Heart right ventricle (tissue), 16 donors: ENCODE data around the gene TRABD2A. TPM values are rescaled to one million over a fixed set of nuclear protein-coding genes. Genes with fewer than 3 reads are reported as not detected.
A peak's percentile ranks its signal among the peaks of the same experiment; 100 is the strongest.
"Not testable (repeated sequence)": the region's sequence is repeated elsewhere in the genome, so short reads cannot be mapped to it uniquely, and the experiment has no call there.

Experiments
- ATAC-seq, 8 donors: fragments of 200-7000 bp; cut with Tn5 transposase; one replicate each; pipeline ENCODE4 v1.9.1; 2020; ENCODE audit warnings: mild to moderate bottlenecking in 8 of 8, moderate library complexity in 8 of 8, moderate number of reproducible peaks in 1 of 8
- DNase-seq, 2 donors: peaks; one replicate each; pipeline ENCODE4 v3.0.0-alpha.2; 2020
- H3K27ac ChIP-seq, 10 donors: fragments of 200-600 bp; sonication (generic) in 2 of 10; one replicate each; pipeline versions ENCODE4 v1.5.0 to v1.8.0; 2020 to 2022; ENCODE audit warnings: mild to moderate bottlenecking in 3 of 10
- H3K27me3 ChIP-seq, 7 donors: fragments of 200-600 bp; one replicate each; pipeline ENCODE4 v1.8.0; 2021 to 2022; ENCODE audit warnings: mild to moderate bottlenecking in 2 of 7
- H3K36me3 ChIP-seq, 9 donors: fragments of 200-600 bp; sonication (generic) in 1 of 9; one replicate each; pipeline versions ENCODE4 v1.5.0 to v1.8.0; 2020 to 2022; ENCODE audit warnings: mild to moderate bottlenecking in 2 of 9
- H3K4me1 ChIP-seq, 9 donors: fragments of 200-600 bp; sonication (generic) in 1 of 9; one replicate each; pipeline versions ENCODE4 v1.5.0 to v1.8.0; 2020 to 2022; ENCODE audit warnings: mild to moderate bottlenecking in 4 of 9
- H3K4me3 ChIP-seq, 10 donors: fragments of 200-600 bp; sonication (generic) in 2 of 10; one replicate each; pipeline versions ENCODE4 v1.5.0 to v1.8.0; 2020 to 2022; ENCODE audit warnings: mild to moderate bottlenecking in 7 of 10, moderate library complexity in 2 of 10
- H3K9me3 ChIP-seq, 11 donors: fragments of 200-600 bp in 10 of 11; sonication (generic) in 2 of 11; one replicate each; pipeline versions ENCODE4 v1.5.0 to v1.8.0; 2013 to 2022; ENCODE audit warnings: mild to moderate bottlenecking in 2 of 11, control low read depth in 1 of 11, moderate library complexity in 1 of 11
- CTCF ChIP-seq, 9 donors: fragments of 200-600 bp; sonication (generic) in 2 of 9; IDR thresholded peaks; one replicate each; pipeline versions ENCODE4 v1.5.0 to v1.8.0; 2021 to 2022; ENCODE audit warnings: antibody characterized with exemption in 9 of 9, mild to moderate bottlenecking in 5 of 9, moderate library complexity in 1 of 9
- WGBS, 2 donors: extraction: QIAGEN DNeasy Blood & Tissue Kit; methylation state at CpG; one replicate each; pipeline ENCODE4 v1.1.7; 2013; ENCODE audit warnings: inconsistent platforms in 1 of 2; 5-methylcytosine and 5-hydroxymethylcytosine counted together
- intact Hi-C, 10 donors: fragments of 100-400 bp; cut with DNase I; formaldehyde crosslinking; loops; one replicate each; pipeline versions ENCODE4 v1.11.1 to v1.14.2; 2022
- polyA plus RNA-seq, 2 donors: library from polyadenylated mRNA; stranded (reverse); fragments of 200-250 nt; gene quantifications; one replicate each; pipeline ENCODE4 v1.2.3, GENCODE V29; 2013
- total RNA-seq, 10 donors: library from RNA; stranded (reverse); fragmentation: NEBNext Ultra II Directional in 3 of 10; extraction: Animal tissue kit (Norgen Biotek cat#: 25700) in 3 of 10; gene quantifications; one replicate each; pipeline versions ENCODE4 v1.2.1 to v1.2.4, GENCODE V29; 2021 to 2023
- donor health status: Arrhythmogenic right ventricular cardiomyopathy.
- donor health status: ischemic (EF 13 %, LVEDD 7.1; RV severe dilation, severe dysfunction).
- donor health status: healthy with polysubstance abuse.
- donor health status: DM: no; HTN: yes; CAD: no.
- donor health status: DM: no; HTN: no; CAD: no.
- donor health status: ischemic (EF 25% LVEDD 6.9; RV normal size, moderate dysfunction).
- donor health status: ischemic (EF 25% LVEDD 5.7; RV mildly dilated, moderate dysfunction).
- donor health status: healthy.
- donor health status: DM: yes; HTN: yes; CAD: no.
- donor health status: Ischemic cardiomyopathy.
- donor health status: ischemic (EF 35%, LVEDD 5.7; RV mildly dilated, moderate dysfunction).
- donor health status: nonischemic (EF 11% LVEDD 7.7; RV severe dilation, severe dysfunction).
- donor health status: DM: yes; HTN: yes; CAD: no.
- donor health status: PGD.
- donor health status: ischemic (EF 29% LVEDD 5.4; RV normal size, mild dysfunction).
- donor health status: nonischemic (EF 23%, LVEDD 6.1; RV moderate dilation, normal function).

TRABD2A gene
- total and polyA plus RNA-seq, 12 donors: 0.34 to 2.0 (median 0.68) TPM

DNA sequence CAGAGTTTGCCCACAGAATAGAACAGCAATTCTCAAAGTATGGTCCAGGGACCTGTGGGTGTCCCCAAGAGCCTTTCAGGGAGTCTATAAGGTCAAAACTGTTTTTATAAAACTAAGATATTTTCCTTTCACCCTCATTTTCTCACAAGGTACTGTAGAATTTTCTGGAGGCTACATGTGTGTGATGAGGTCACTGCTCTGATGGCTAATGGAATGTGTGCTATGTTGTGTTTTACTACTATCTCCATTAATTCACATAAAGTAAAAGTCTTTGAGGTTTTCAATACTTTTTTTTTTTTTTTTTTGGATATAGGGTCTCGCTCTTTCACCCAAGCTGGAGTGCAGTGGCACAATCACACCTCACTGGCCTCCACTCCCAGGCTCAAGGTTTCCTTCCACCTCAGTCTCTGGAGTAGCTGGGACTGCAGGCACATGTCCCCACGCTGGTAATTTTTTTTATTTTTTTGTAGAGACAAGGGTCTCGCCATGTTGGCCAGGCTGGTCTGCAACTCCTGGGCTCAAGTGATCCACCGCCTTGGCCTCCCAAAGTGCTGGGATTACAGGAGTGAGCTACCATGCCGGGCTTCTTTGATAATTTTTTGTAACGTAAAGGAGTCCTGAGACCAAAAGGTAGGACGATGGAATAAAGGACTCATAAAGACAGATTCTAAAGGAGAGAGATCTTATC, 1.8 kb downstream of the TRABD2A start:
- ATAC-seq (no peak), DNase-seq (no peak)
- Histone ChIP-seq H3K4me3 (peak overlapping the region in 2 of 10 donors; percentile 62 to 66), H3K9me3 (no peaks in the 10 kb centered on the region), H3K27ac (no peak overlapping the region), H3K36me3 (no peaks in the 10 kb centered on the region), H3K4me1 (peaks cover 8 to 30% (median 20%) of the 10 kb centered on the region in 9 donors), H3K27me3 (peaks cover 5 to 55% (median 26%) of the 10 kb centered on the region in 7 donors)
- intact Hi-C loops: loop anchor here in 1 of 10 donors (5.0 kb wide), 1 partner anchor 387 kb away; no protein-coding TSS in a partner anchor
- WGBS, 2 donors: 72 to 75% methylated on average over 7 of the region's 7 CpGs
- no peak for TF ChIP-seq CTCF (IDR thresholded peaks at IDR 0.05)

DNA sequence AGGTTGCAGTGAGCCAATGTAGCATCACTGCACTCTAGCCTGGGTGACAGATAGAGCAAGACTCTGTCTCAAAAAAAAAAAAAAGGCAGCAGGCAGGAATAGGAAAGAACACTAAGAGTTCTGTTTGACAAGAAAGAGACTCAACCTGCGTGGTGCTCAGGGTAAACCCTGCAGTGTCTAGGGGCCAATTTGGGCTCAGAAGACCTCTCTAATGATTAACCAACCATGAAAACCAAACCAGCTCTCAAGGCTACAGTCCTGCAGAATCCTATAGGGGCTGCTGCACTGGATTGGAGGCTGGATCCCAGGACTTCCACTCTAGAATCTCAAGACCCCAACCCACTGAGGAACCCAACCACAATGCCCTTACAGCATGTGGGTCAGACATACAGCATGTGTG, 2.4 kb downstream of the TRABD2A start:
- Histone ChIP-seq H3K4me3 (no peak overlapping the region), H3K4me1 (peaks cover 8 to 30% (median 20%) of the 10 kb centered on the region in 9 donors), H3K36me3 (no peaks in the 10 kb centered on the region), H3K27me3 (peaks cover 5 to 54% (median 26%) of the 10 kb centered on the region in 7 donors), H3K27ac (no peak overlapping the region), H3K9me3 (no peaks in the 10 kb centered on the region)
- no peak for TF ChIP-seq CTCF (IDR thresholded peaks at IDR 0.05)
- no peak for DNase-seq
- intact Hi-C loops: loop anchor here in 1 of 10 donors (5.0 kb wide), 1 partner anchor 386 kb away; no protein-coding TSS in a partner anchor
- 89 to 95% methylated on average over 1 of the region's 1 CpG for WGBS, 2 donors
- ATAC-seq: no peak

GRCh38 chr2:84876369-84876768, 4.5 kb downstream of the TRABD2A start:
- H3K36me3 ChIP-seq: no peaks in the 10 kb centered on the region
- no peak overlapping the region for H3K27ac ChIP-seq
- H3K27me3 ChIP-seq: peaks cover 5 to 39% (median 24%) of the 10 kb centered on the region in 7 donors
- H3K4me1 ChIP-seq: peaks cover 8 to 21% (median 16%) of the 10 kb centered on the region in 9 donors
- 91 to 93% methylated on average over 3 of the region's 3 CpGs for WGBS, 2 donors
- H3K9me3 ChIP-seq: no peaks in the 10 kb centered on the region
- no peak for DNase-seq
- ATAC-seq: no peak
- no peak for TF ChIP-seq CTCF (IDR thresholded peaks at IDR 0.05)
- intact Hi-C loops: loop anchor here in 1 of 10 donors (5.0 kb wide), 1 partner anchor 384 kb away; no protein-coding TSS in a partner anchor
- no peak overlapping the region for H3K4me3 ChIP-seq

DNA sequence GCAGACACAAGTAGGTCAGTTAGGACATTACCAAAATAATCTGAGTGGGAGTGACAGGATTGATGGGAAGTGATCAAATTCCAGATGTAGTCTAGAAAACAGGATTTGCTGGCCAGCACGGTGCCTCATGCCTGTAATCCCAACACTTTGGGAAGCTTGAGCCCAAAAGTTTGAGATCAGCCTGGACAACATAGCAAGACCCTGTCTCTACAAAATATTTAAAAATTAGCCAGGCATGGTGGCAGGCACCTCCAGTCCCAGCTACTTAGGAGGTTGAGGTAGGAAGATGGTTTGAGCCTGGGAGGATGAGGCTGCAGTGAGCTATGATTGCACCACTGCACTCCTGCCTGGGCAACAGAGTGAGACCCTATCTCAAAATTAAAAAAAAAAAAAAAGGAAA, 5.3 kb downstream of the TRABD2A start:
- not testable (repeated sequence) for H3K36me3 ChIP-seq, ATAC-seq, DNase-seq, H3K27ac ChIP-seq, H3K9me3 ChIP-seq, H3K4me3 ChIP-seq
- intact Hi-C loops: loop anchor here in 1 of 10 donors (5.0 kb wide), 1 partner anchor 383 kb away; no protein-coding TSS in a partner anchor
- WGBS, 2 donors: 83 to 92% methylated on average over 1 of the region's 1 CpG
- H3K4me1 ChIP-seq: peaks cover 7 to 14% (median 12%) of the 10 kb centered on the region in 9 donors
- peaks cover 1 to 31% (median 19%) of the 10 kb centered on the region in 7 donors for H3K27me3 ChIP-seq

DNA sequence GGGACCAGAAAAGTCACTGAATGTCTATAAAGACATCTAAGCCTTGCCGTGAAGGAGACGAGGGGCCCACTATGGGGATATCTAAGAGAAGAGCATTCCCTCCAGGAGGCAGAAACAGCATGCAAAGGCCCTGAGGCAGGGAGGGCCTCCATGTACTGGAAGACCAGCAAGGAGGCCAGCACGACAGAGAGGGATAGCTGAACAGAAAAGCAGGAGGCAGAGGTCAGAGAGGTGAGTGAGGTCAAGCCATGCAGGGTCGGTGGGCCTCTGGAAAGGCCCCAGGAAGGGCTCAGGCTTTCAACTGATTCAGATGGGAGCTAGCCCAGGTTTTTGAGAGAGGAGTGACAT, 5.7 kb downstream of the TRABD2A start:
- 74 to 80% methylated on average over 4 of the region's 4 CpGs for WGBS, 2 donors
- intact Hi-C loops: loop anchor here in 1 of 10 donors (5.0 kb wide), 1 partner anchor 383 kb away; no protein-coding TSS in a partner anchor
- H3K36me3 ChIP-seq: no peaks in the 10 kb centered on the region
- H3K27me3 ChIP-seq: peaks cover 0 to 27% (median 16%) of the 10 kb centered on the region in 7 donors
- H3K4me3 ChIP-seq: no peak overlapping the region
- DNase-seq: no peak
- no peak overlapping the region for H3K27ac ChIP-seq
- H3K4me1 ChIP-seq: peaks cover 2 to 10% (median 8%) of the 10 kb centered on the region in 9 donors
- no peaks in the 10 kb centered on the region for H3K9me3 ChIP-seq
- TF ChIP-seq CTCF (IDR thresholded peaks at IDR 0.05): no peak
- ATAC-seq: no peak
